Breast epithelium (tissue), 4 donors: ENCODE measurements around the gene SYT12. TPM values are rescaled to one million over a fixed set of nuclear protein-coding genes. Genes with fewer than 3 reads are reported as not detected.

Experiments used
- DNase-seq, 2 donors: peaks; one replicate each; pipeline ENCODE4 v3.0.0-alpha.2; 2019; ENCODE audit warnings: low spot score in 2 of 2
- H3K27ac ChIP-seq, 2 donors: fragments of 200-600 bp; sonication (generic) in 1 of 2; one replicate each; pipeline ENCODE4 v1.5.1; 2016 to 2019; ENCODE audit warnings: mild to moderate bottlenecking in 1 of 2
- H3K27me3 ChIP-seq, 2 donors: fragments of 200-600 bp; sonication (generic) in 1 of 2; one replicate each; pipeline versions ENCODE4 v1.5.1 to v1.6.0; 2017 to 2019; ENCODE audit warnings: control low read depth in 1 of 2, mild to moderate bottlenecking in 1 of 2
- H3K36me3 ChIP-seq: fragments of 200-600 bp; one replicate; pipeline ENCODE4 v1.5.1; 2019
- H3K4me1 ChIP-seq, 2 donors: fragments of 200-600 bp; sonication (generic); one replicate each; pipeline ENCODE4 v1.5.1; 2016 to 2019; ENCODE audit warnings: control low read depth in 1 of 2
- H3K4me3 ChIP-seq, 3 donors: fragments of 200-600 bp; sonication (generic); 1 replicate in 2 of 3; 2 replicates in 1 of 3; pipeline ENCODE4 v1.5.1; 2016 to 2019; ENCODE audit warnings: mild to moderate bottlenecking in 3 of 3, moderate library complexity in 2 of 3
- H3K9me3 ChIP-seq, 2 donors: fragments of 200-600 bp; sonication (generic) in 1 of 2; one replicate each; pipeline ENCODE4 v1.5.1; 2016 to 2019; ENCODE audit warnings: control low read depth in 1 of 2
- POLR2A ChIP-seq: fragments of 450-650 bp; IDR thresholded peaks from one replicate; pipeline ENCODE4 v1.6.1; 2016; ENCODE audit warnings: antibody characterized with exemption, mild to moderate bottlenecking, moderate library complexity
- POLR2AphosphoS5 ChIP-seq, 3 donors: sonication (generic); formaldehyde crosslinking; IDR thresholded peaks; one replicate each; pipeline ENCODE4 v1.6.1; 2017; ENCODE audit warnings: antibody characterized with exemption in 3 of 3
- intact Hi-C: fragments of 100-400 bp; cut with DNase I; formaldehyde crosslinking; loops from one replicate; pipeline ENCODE4 v1.15.1; 2023; ENCODE audit warnings: low total_unique reads
- total RNA-seq, 3 donors: library from RNA; depleted of rRNA; stranded (reverse); fragments of >200 nt; gene quantifications; one replicate each; pipeline ENCODE4 v1.1.0, GENCODE V29; 2016
- TF ChIP-seq, protein P1 (sequence below), 3 donors: fragments of 450-650 bp; IDR thresholded peaks; one replicate each; pipeline ENCODE4 v1.5.1; 2016 to 2017; ENCODE audit warnings: antibody characterized with exemption in 3 of 3, mild to moderate bottlenecking in 3 of 3, moderate library complexity in 3 of 3

The SYT12 gene
- total RNA-seq, 3 donors from 2014 or later = 0.16 to 30.3 (median 10.2) TPM

GRCh38 chr11:67048515-67049130, 25.7 kb downstream of the SYT12 start:
- H3K27ac ChIP-seq = no peak overlapping the region
- no peak for TF ChIP-seq POLR2AphosphoS5 (IDR thresholded peaks at IDR 0.05)
- no peak for TF ChIP-seq POLR2A
- TF ChIP-seq, protein P1, sequence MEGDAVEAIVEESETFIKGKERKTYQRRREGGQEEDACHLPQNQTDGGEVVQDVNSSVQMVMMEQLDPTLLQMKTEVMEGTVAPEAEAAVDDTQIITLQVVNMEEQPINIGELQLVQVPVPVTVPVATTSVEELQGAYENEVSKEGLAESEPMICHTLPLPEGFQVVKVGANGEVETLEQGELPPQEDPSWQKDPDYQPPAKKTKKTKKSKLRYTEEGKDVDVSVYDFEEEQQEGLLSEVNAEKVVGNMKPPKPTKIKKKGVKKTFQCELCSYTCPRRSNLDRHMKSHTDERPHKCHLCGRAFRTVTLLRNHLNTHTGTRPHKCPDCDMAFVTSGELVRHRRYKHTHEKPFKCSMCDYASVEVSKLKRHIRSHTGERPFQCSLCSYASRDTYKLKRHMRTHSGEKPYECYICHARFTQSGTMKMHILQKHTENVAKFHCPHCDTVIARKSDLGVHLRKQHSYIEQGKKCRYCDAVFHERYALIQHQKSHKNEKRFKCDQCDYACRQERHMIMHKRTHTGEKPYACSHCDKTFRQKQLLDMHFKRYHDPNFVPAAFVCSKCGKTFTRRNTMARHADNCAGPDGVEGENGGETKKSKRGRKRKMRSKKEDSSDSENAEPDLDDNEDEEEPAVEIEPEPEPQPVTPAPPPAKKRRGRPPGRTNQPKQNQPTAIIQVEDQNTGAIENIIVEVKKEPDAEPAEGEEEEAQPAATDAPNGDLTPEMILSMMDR (IDR thresholded peaks at IDR 0.05) = no peak
- no peak overlapping the region for H3K4me3 ChIP-seq
- intact Hi-C loops = no loop called here
- H3K36me3 ChIP-seq = no peaks in the 10 kb centered on the region
- H3K27me3 ChIP-seq = no peaks in the 10 kb centered on the region
- no peaks in the 10 kb centered on the region for H3K4me1 ChIP-seq
- no peaks in the 10 kb centered on the region for H3K9me3 ChIP-seq
- DNase-seq = no peak

- TF ChIP-seq POLR2A = no peak
- TF ChIP-seq, protein P1 (IDR thresholded peaks at IDR 0.05) = no peak
- TF ChIP-seq POLR2AphosphoS5 (IDR thresholded peaks at IDR 0.05) = no peak
- Histone ChIP-seq H3K27ac (no peak overlapping the region), H3K36me3 (no peaks in the 10 kb centered on the region), H3K4me3 (no peak overlapping the region), H3K27me3 (no peaks in the 10 kb centered on the region), H3K9me3 (no peaks in the 10 kb centered on the region), H3K4me1 (no peaks in the 10 kb centered on the region)
- DNase-seq = no peak
- intact Hi-C loops = no loop called here
Observed at GRCh38 chr11:67050139-67050538, 27.2 kb downstream of the SYT12 start.

GRCh38 chr11:67051180-67051893, 28.4 kb downstream of the SYT12 start:
- H3K4me1 ChIP-seq = peaks cover 0 to 11% of the 10 kb centered on the region in 2 donors
- no peak for TF ChIP-seq POLR2AphosphoS5 (IDR thresholded peaks at IDR 0.05)
- TF ChIP-seq, protein P1 (IDR thresholded peaks at IDR 0.05) = no peak
- TF ChIP-seq POLR2A = no peak
- no peaks in the 10 kb centered on the region for H3K9me3 ChIP-seq
- DNase-seq = no peak
- no peaks in the 10 kb centered on the region for H3K27me3 ChIP-seq
- no peaks in the 10 kb centered on the region for H3K36me3 ChIP-seq
- H3K27ac ChIP-seq = no peak overlapping the region
- intact Hi-C loops = no loop called here
- no peak overlapping the region for H3K4me3 ChIP-seq

- no peaks in the 10 kb centered on the region for H3K36me3 ChIP-seq
- no peaks in the 10 kb centered on the region for H3K9me3 ChIP-seq
- TF ChIP-seq POLR2A (no peak), POLR2AphosphoS5 (IDR thresholded peaks at IDR 0.05) (no peak)
- TF ChIP-seq, protein P1 (IDR thresholded peaks at IDR 0.05) = no peak
- no peak for DNase-seq
- no peaks in the 10 kb centered on the region for H3K27me3 ChIP-seq
- no peak overlapping the region for H3K4me3 ChIP-seq
- intact Hi-C loops = no loop called here
- peaks cover 0 to 11% of the 10 kb centered on the region in 2 donors for H3K4me1 ChIP-seq
- H3K27ac ChIP-seq = no peak overlapping the region
Observed at GRCh38 chr11:67051945-67052488, 29.1 kb downstream of the SYT12 start.

DNA sequence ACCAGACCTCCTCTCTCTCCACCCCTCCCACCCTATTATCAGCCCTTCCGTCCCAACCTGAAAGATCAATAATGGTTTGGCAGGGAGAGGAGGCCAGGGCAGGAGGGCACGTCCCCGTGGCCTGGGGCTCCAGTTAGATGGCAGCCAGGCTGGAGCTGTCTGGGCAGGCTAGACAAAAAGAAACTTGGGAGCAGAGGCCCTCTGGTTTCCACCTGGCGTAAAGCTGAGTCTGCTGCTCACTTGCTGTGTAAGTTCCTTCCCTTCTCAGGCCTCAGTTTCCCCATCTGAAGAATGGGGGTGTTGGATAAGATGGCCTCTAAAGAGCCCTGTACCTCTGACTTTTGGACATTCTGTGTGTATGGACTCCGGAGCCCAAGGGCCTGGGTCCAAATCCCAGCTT, 30.0 kb downstream of the SYT12 start:
- intact Hi-C loops = no loop called here
- Histone ChIP-seq H3K4me3 (no peak overlapping the region), H3K27ac (no peak overlapping the region), H3K9me3 (no peaks in the 10 kb centered on the region), H3K27me3 (no peaks in the 10 kb centered on the region), H3K4me1 (peaks cover 0 to 11% of the 10 kb centered on the region in 2 donors), H3K36me3 (no peaks in the 10 kb centered on the region)
- DNase-seq = no peak
- TF ChIP-seq, protein P1 (IDR thresholded peaks at IDR 0.05) = no peak
- TF ChIP-seq POLR2A (no peak), POLR2AphosphoS5 (IDR thresholded peaks at IDR 0.05) (no peak)
